Activated T-helper 1 cell treated with anti-CD3 and anti-CD28 coated beads, Interleukin-12 subunit alpha, Interleukin-12 subunit beta, Interleukin-2, Interleukin-4 antibody, amounts not matched to agents 30 ng/mL and 10 ng/mL and 1 ng/mL, durations not matched to agents 14 hours and 24 hours and 36 hours (primary cell): ENCODE data around the gene NID2. TPM values are rescaled to one million over a fixed set of nuclear protein-coding genes. Genes with fewer than 3 reads are reported as not detected.

Source experiments
- DNase-seq: peaks from one replicate; pipeline ENCODE4 v3.0.0; 2021; ENCODE audit warnings: low spot score
- H3K27ac Mint-ChIP-seq: one replicate; pipeline ENCODE4 v1.8.0; 2021; ENCODE audit warnings: mild to moderate bottlenecking, mixed read lengths
- H3K27me3 Mint-ChIP-seq: one replicate; pipeline ENCODE4 v1.8.0; 2022; ENCODE audit warnings: mild to moderate bottlenecking, moderate library complexity, mixed read lengths; ENCODE audit not compliant: insufficient read depth
- H3K36me3 Mint-ChIP-seq: one replicate; pipeline ENCODE4 v1.8.0; 2021; ENCODE audit warnings: low read depth, mixed read lengths
- H3K4me1 Mint-ChIP-seq: one replicate; pipeline ENCODE4 v1.8.0; 2021; ENCODE audit warnings: low read depth, mixed read lengths
- H3K4me3 Mint-ChIP-seq: one replicate; pipeline ENCODE4 v1.8.0; 2021; ENCODE audit warnings: mild to moderate bottlenecking, moderate library complexity, mixed read lengths
- H3K9me3 Mint-ChIP-seq: one replicate; pipeline ENCODE4 v1.8.0; 2021; ENCODE audit warnings: mixed read lengths
- intact Hi-C: fragments of 100-400 bp; cut with micrococcal nuclease; formaldehyde crosslinking; loops from one replicate; pipeline ENCODE4 v1.15.1; 2024
- total RNA-seq: library from RNA; stranded (reverse); gene quantifications from 2 replicates; pipeline ENCODE4 v1.2.3, GENCODE V29; 2022

NID2 gene
- total RNA-seq, 1 donor from 2014 or later = 0.16 TPM

- Mint-ChIP-seq H3K4me1 (peaks cover 8% of the 10 kb centered on the region), H3K9me3 (no peaks in the 10 kb centered on the region)
- intact Hi-C loops = no loop called here
Measured at GRCh38 chr14:52048116-52048515, 20.7 kb downstream of the NID2 start.

GRCh38 chr14:52046376-52046917 lies 22.4 kb downstream of the NID2 start:
- intact Hi-C loops = loop anchor here (1.0 kb wide), 1 partner anchor 24 kb away; no protein-coding TSS in a partner anchor
- Mint-ChIP-seq H3K9me3 (no peaks in the 10 kb centered on the region), H3K27me3 (peaks cover 6% of the 10 kb centered on the region), H3K36me3 (no peaks in the 10 kb centered on the region), H3K4me1 (peaks cover 8% of the 10 kb centered on the region), H3K4me3 (no peak overlapping the region), H3K27ac (no peak overlapping the region)
- no peak for DNase-seq

More at GRCh38 chr14:52048116-52048515, 20.7 kb downstream of the NID2 start:
- Mint-ChIP-seq H3K4me3 (no peak overlapping the region), H3K27ac (no peak overlapping the region), H3K27me3 (peaks cover 3% of the 10 kb centered on the region), H3K36me3 (no peaks in the 10 kb centered on the region)
- no peak for DNase-seq

- Mint-ChIP-seq H3K4me1 (peaks cover 8% of the 10 kb centered on the region), H3K27me3 (peaks cover 6% of the 10 kb centered on the region), H3K4me3 (no peak overlapping the region), H3K9me3 (no peaks in the 10 kb centered on the region), H3K27ac (no peak overlapping the region), H3K36me3 (no peaks in the 10 kb centered on the region)
- DNase-seq = no peak
- intact Hi-C loops = no loop called here
Measured at GRCh38 chr14:52044791-52045522, 23.9 kb downstream of the NID2 start.

- Mint-ChIP-seq H3K36me3 (no peaks in the 10 kb centered on the region), H3K4me3 (no peak overlapping the region)
Measured at GRCh38 chr14:52043690-52044089, 25.2 kb downstream of the NID2 start.

GRCh38 chr14:52042371-52043289 lies 26.2 kb downstream of the NID2 start:
- Mint-ChIP-seq H3K36me3 (no peaks in the 10 kb centered on the region), H3K9me3 (no peaks in the 10 kb centered on the region), H3K27ac (no peak overlapping the region), H3K27me3 (peaks cover 6% of the 10 kb centered on the region), H3K4me1 (peaks cover 8% of the 10 kb centered on the region), H3K4me3 (no peak overlapping the region)
- intact Hi-C loops = no loop called here
- DNase-seq = no peak

More at GRCh38 chr14:52043690-52044089, 25.2 kb downstream of the NID2 start:
- Mint-ChIP-seq H3K27ac (no peak overlapping the region), H3K9me3 (no peaks in the 10 kb centered on the region), H3K4me1 (peaks cover 8% of the 10 kb centered on the region), H3K27me3 (peaks cover 6% of the 10 kb centered on the region)
- no peak for DNase-seq
- intact Hi-C loops = no loop called here

- H3K36me3 Mint-ChIP-seq = no peaks in the 10 kb centered on the region
- intact Hi-C loops = no loop called here
- H3K27ac Mint-ChIP-seq = no peak overlapping the region
- no peak for DNase-seq
- H3K9me3 Mint-ChIP-seq = no peaks in the 10 kb centered on the region
- H3K27me3 Mint-ChIP-seq = peaks cover 5% of the 10 kb centered on the region
- H3K4me1 Mint-ChIP-seq = peaks cover 8% of the 10 kb centered on the region
- H3K4me3 Mint-ChIP-seq = no peak overlapping the region
Measured at GRCh38 chr14:52040598-52040997, 28.3 kb downstream of the NID2 start.

GRCh38 chr14:52039124-52039815 lies 29.6 kb downstream of the NID2 start:
- DNase-seq = no peak
- Mint-ChIP-seq H3K27me3 (peaks cover 5% of the 10 kb centered on the region), H3K27ac (no peak overlapping the region), H3K4me1 (no peaks in the 10 kb centered on the region), H3K9me3 (no peaks in the 10 kb centered on the region), H3K36me3 (no peaks in the 10 kb centered on the region), H3K4me3 (no peak overlapping the region)
- intact Hi-C loops = no loop called here

- H3K27ac Mint-ChIP-seq = no peak overlapping the region
- H3K9me3 Mint-ChIP-seq = no peaks in the 10 kb centered on the region
- intact Hi-C loops = no loop called here
- no peaks in the 10 kb centered on the region for H3K4me1 Mint-ChIP-seq
- H3K36me3 Mint-ChIP-seq = no peaks in the 10 kb centered on the region
- H3K4me3 Mint-ChIP-seq = no peak overlapping the region
- H3K27me3 Mint-ChIP-seq = peaks cover 6% of the 10 kb centered on the region
- DNase-seq = no peak
Measured at GRCh38 chr14:52033101-52033642, 35.7 kb downstream of the NID2 start.

- H3K27me3 Mint-ChIP-seq = peaks cover 6% of the 10 kb centered on the region
- H3K27ac Mint-ChIP-seq = no peak overlapping the region
- H3K9me3 Mint-ChIP-seq = no peaks in the 10 kb centered on the region
- intact Hi-C loops = no loop called here
- no peaks in the 10 kb centered on the region for H3K36me3 Mint-ChIP-seq
- DNase-seq = no peak
- no peaks in the 10 kb centered on the region for H3K4me1 Mint-ChIP-seq
- no peak overlapping the region for H3K4me3 Mint-ChIP-seq
Measured at GRCh38 chr14:52032204-52032801, 36.6 kb downstream of the NID2 start.

GRCh38 chr14:52031781-52032180 lies 37.1 kb downstream of the NID2 start:
- no peak overlapping the region for H3K4me3 Mint-ChIP-seq
- intact Hi-C loops = no loop called here
- no peaks in the 10 kb centered on the region for H3K4me1 Mint-ChIP-seq
- peaks cover 6% of the 10 kb centered on the region for H3K27me3 Mint-ChIP-seq
- H3K27ac Mint-ChIP-seq = no peak overlapping the region
- DNase-seq = no peak
- H3K9me3 Mint-ChIP-seq = no peaks in the 10 kb centered on the region
- H3K36me3 Mint-ChIP-seq = no peaks in the 10 kb centered on the region

- intact Hi-C loops = no loop called here
- H3K27me3 Mint-ChIP-seq = peaks cover 6% of the 10 kb centered on the region
Measured at GRCh38 chr14:52029881-52030280, 39.0 kb downstream of the NID2 start.

GRCh38 chr14:52026901-52027300 lies 42.0 kb downstream of the NID2 start:
- intact Hi-C loops = no loop called here
- Mint-ChIP-seq H3K4me1 (peaks cover 12% of the 10 kb centered on the region), H3K4me3 (no peak overlapping the region), H3K9me3 (peaks cover 7% of the 10 kb centered on the region), H3K27ac (no peak overlapping the region), H3K36me3 (no peaks in the 10 kb centered on the region), H3K27me3 (no peaks in the 10 kb centered on the region)
- no peak for DNase-seq

More at GRCh38 chr14:52029881-52030280, 39.0 kb downstream of the NID2 start:
- Mint-ChIP-seq H3K27ac (no peak overlapping the region), H3K4me3 (no peak overlapping the region), H3K36me3 (no peaks in the 10 kb centered on the region), H3K9me3 (no peaks in the 10 kb centered on the region), H3K4me1 (no peaks in the 10 kb centered on the region)
- no peak for DNase-seq
